OCI-LY1 (cell line): ENCODE measurements around the gene LRP6.

Experiments
- H2AFZ ChIP-seq: fragments of 200-600 bp; sonication (generic), shearing (Covaris generic); 2 replicates; pipeline ENCODE4 v1.6.0; 2014; ENCODE audit warnings: antibody characterized with exemption, mild to moderate bottlenecking, low read length
- H3F3A ChIP-seq: fragments of 200-600 bp; sonication (generic), shearing (Covaris generic); 2 replicates; pipeline ENCODE4 v1.6.0; 2014; ENCODE audit warnings: mild to moderate bottlenecking, antibody characterized with exemption, low read length, moderate library complexity; ENCODE audit not compliant: insufficient read depth
- H3K27ac ChIP-seq: fragments of 200-600 bp; sonication (generic); 2 replicates; pipeline ENCODE4 v1.5.1; 2014; ENCODE audit warnings: low read length, mixed run types, mild to moderate bottlenecking, low read depth; ENCODE audit not compliant: poor library complexity, severe bottlenecking
- H3K27me3 ChIP-seq: fragments of 200-600 bp; sonication (generic); 2 replicates; pipeline ENCODE4 v1.6.0; 2014; ENCODE audit warnings: antibody characterized with exemption, mild to moderate bottlenecking, low read length, moderate library complexity; ENCODE audit not compliant: insufficient read depth
- H3K36me3 ChIP-seq: fragments of 200-600 bp; sonication (generic); 2 replicates; pipeline ENCODE4 v1.6.1; 2014; ENCODE audit warnings: mild to moderate bottlenecking, antibody characterized with exemption, low read length, moderate library complexity, mixed read lengths; ENCODE audit not compliant: insufficient read depth
- H3K4me1 ChIP-seq: fragments of 200-600 bp; sonication (generic); 2 replicates; pipeline ENCODE4 v1.5.1; 2014; ENCODE audit warnings: mild to moderate bottlenecking, low read length, moderate library complexity; ENCODE audit not compliant: insufficient read depth, severe bottlenecking
- H3K4me2 ChIP-seq: fragments of 200-600 bp; sonication (generic), shearing (Covaris generic); 2 replicates; pipeline ENCODE4 v1.6.1; 2014; ENCODE audit warnings: low read length
- H3K4me3 ChIP-seq: fragments of 200-600 bp; sonication (generic); 2 replicates; pipeline ENCODE4 v1.5.1; 2014; ENCODE audit warnings: low read length, low read depth, mild to moderate bottlenecking, mixed read lengths; ENCODE audit not compliant: poor library complexity, severe bottlenecking
- H3K79me2 ChIP-seq: fragments of 200-600 bp; shearing (Covaris generic); 2 replicates; pipeline ENCODE4 v1.6.1; 2016; ENCODE audit warnings: mixed run types, low read length, mixed read lengths; ENCODE audit not compliant: insufficient read depth
- H3K9ac ChIP-seq: fragments of 200-600 bp; sonication (generic), shearing (Covaris generic); 2 replicates; pipeline ENCODE4 v1.6.1; 2014; ENCODE audit warnings: mild to moderate bottlenecking, low read length, mixed read lengths
- H3K9me2 ChIP-seq: fragments of 200-600 bp; sonication (generic), shearing (Covaris generic); 2 replicates; pipeline ENCODE4 v1.6.1; 2014; ENCODE audit warnings: low read depth, mild to moderate bottlenecking, low read length, mixed read lengths
- H3K9me3 ChIP-seq: fragments of 200-600 bp; shearing (Covaris generic); 2 replicates; pipeline ENCODE4 v1.6.1; 2014; ENCODE audit warnings: low read length, mixed read lengths
- H4K20me1 ChIP-seq: fragments of 200-600 bp; sonication (generic), shearing (Covaris generic); 2 replicates; pipeline ENCODE4 v1.6.0; 2016; ENCODE audit warnings: mild to moderate bottlenecking, low read length; ENCODE audit not compliant: insufficient read depth
- EZH2 ChIP-seq: fragments of 200-600 bp; sonication (generic), shearing (Covaris generic); IDR thresholded peaks from 2 replicates; pipeline ENCODE4 v1.8.0; 2017; ENCODE audit warnings: borderline replicate concordance, mixed run types, mild to moderate bottlenecking, antibody characterized with exemption, low read length, moderate library complexity, mixed read lengths
- TF ChIP-seq, protein P1 (sequence below): fragments of 200-600 bp; sonication (generic), shearing (Covaris generic); IDR thresholded peaks from 2 replicates; pipeline ENCODE4 v1.5.1; 2017; ENCODE audit warnings: mild to moderate bottlenecking, antibody characterized with exemption, low read length, moderate library complexity, mixed read lengths

The LRP6 gene

GRCh38 chr12:12305568-12306300, 38.9 kb upstream of the LRP6 start:
- Histone ChIP-seq H3K27ac (no peak overlapping the region), H3K9me3 (no peaks in the 10 kb centered on the region), H3K4me3 (no peak overlapping the region), H3K79me2 (no peaks in the 10 kb centered on the region), H3K9me2 (no peaks in the 10 kb centered on the region), H3K9ac (no peak overlapping the region), H3K27me3 (no peaks in the 10 kb centered on the region), H3F3A (no peaks in the 10 kb centered on the region), H3K4me2 (no peak overlapping the region), H2AFZ (no peak overlapping the region), H3K4me1 (no peaks in the 10 kb centered on the region), H4K20me1 (no peaks in the 10 kb centered on the region), H3K36me3 (no peaks in the 10 kb centered on the region)
- TF ChIP-seq, protein P1, sequence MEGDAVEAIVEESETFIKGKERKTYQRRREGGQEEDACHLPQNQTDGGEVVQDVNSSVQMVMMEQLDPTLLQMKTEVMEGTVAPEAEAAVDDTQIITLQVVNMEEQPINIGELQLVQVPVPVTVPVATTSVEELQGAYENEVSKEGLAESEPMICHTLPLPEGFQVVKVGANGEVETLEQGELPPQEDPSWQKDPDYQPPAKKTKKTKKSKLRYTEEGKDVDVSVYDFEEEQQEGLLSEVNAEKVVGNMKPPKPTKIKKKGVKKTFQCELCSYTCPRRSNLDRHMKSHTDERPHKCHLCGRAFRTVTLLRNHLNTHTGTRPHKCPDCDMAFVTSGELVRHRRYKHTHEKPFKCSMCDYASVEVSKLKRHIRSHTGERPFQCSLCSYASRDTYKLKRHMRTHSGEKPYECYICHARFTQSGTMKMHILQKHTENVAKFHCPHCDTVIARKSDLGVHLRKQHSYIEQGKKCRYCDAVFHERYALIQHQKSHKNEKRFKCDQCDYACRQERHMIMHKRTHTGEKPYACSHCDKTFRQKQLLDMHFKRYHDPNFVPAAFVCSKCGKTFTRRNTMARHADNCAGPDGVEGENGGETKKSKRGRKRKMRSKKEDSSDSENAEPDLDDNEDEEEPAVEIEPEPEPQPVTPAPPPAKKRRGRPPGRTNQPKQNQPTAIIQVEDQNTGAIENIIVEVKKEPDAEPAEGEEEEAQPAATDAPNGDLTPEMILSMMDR, result no peak
- TF ChIP-seq EZH2, result no peak

- H3K27ac ChIP-seq, result no peak overlapping the region
- H3K36me3 ChIP-seq, result no peaks in the 10 kb centered on the region
- no peaks in the 10 kb centered on the region for H3K9me3 ChIP-seq
- H3K4me3 ChIP-seq, result no peak overlapping the region
- H3K4me1 ChIP-seq, result no peaks in the 10 kb centered on the region
- no peaks in the 10 kb centered on the region for H4K20me1 ChIP-seq
- no peaks in the 10 kb centered on the region for H3K27me3 ChIP-seq
- no peak overlapping the region for H3K4me2 ChIP-seq
- no peaks in the 10 kb centered on the region for H3F3A ChIP-seq
- H2AFZ ChIP-seq, result no peak overlapping the region
- TF ChIP-seq, protein P1, result no peak
- no peak for TF ChIP-seq EZH2
- H3K9ac ChIP-seq, result no peak overlapping the region
- H3K79me2 ChIP-seq, result no peaks in the 10 kb centered on the region
- H3K9me2 ChIP-seq, result no peaks in the 10 kb centered on the region
Measured at GRCh38 chr12:12302976-12303375, 36.1 kb upstream of the LRP6 start.

DNA sequence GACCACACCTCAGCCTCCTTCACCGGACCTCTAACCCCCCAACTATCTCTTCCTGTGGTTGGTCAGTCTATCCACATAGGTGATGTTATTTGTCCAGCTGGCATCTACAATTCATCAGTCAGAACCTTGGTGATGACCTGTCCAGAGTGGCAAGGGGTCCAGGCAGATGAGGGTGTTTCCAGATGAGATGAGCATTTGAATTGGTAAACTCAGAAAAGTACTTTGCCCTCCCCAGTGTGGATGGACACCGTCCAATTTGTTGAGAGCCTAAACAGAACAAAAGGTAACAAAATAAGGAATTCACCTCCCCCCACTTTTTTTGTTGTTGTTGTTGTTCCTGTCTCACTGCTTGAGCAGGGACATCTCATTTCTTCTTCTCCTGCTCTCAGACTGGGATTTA, 34.3 kb upstream of the LRP6 start:
- Histone ChIP-seq H3K9ac (no peak overlapping the region), H4K20me1 (no peaks in the 10 kb centered on the region), H3K4me3 (no peak overlapping the region), H3F3A (no peaks in the 10 kb centered on the region), H2AFZ (no peak overlapping the region), H3K36me3 (no peaks in the 10 kb centered on the region), H3K27ac (no peak overlapping the region), H3K4me1 (no peaks in the 10 kb centered on the region), H3K79me2 (no peaks in the 10 kb centered on the region), H3K27me3 (no peaks in the 10 kb centered on the region), H3K9me2 (no peaks in the 10 kb centered on the region), H3K9me3 (no peaks in the 10 kb centered on the region), H3K4me2 (no peak overlapping the region)
- no peak for TF ChIP-seq EZH2

DNA sequence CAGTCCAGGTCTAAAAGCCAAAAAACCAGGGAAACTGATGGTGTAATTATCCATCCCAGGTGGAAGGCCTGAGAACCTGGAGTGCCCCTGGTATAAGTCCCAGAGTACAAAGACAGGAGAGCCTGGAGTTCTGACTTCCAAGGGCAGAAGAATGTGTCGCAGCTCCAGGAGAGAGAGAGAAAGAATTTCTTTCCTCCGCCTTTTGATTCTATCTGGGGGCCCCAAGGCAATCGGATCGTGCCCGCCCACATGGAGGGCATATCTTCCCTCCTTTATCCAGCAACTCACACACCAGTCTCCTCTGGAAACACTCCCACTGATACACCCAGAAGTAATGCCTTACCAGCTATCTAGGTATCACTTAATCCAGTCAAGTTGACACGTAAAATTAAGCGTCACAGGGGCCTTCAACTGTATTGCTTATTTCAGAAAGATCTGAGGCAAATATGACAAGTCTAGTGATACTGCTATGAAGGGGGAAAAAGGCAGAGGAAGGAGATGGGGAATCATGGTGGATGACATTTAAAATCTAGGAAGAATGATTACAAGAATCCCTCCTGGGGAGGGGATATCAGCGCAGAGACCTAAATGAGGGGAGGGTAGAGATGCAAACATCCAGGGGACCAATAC, 30.5 kb upstream of the LRP6 start:
- TF ChIP-seq, protein P1, result no peak
- TF ChIP-seq EZH2, result no peak
- no peak overlapping the region for H3K4me2 ChIP-seq
- H3K4me3 ChIP-seq, result no peak overlapping the region
- H3K9me2 ChIP-seq, result no peaks in the 10 kb centered on the region
- H3K27me3 ChIP-seq, result no peaks in the 10 kb centered on the region
- H3K27ac ChIP-seq, result no peak overlapping the region
- no peak overlapping the region for H3K9ac ChIP-seq
- H3F3A ChIP-seq, result no peaks in the 10 kb centered on the region
- no peaks in the 10 kb centered on the region for H4K20me1 ChIP-seq
- H3K9me3 ChIP-seq, result no peaks in the 10 kb centered on the region
- no peaks in the 10 kb centered on the region for H3K4me1 ChIP-seq
- no peak overlapping the region for H2AFZ ChIP-seq
- H3K36me3 ChIP-seq, result no peaks in the 10 kb centered on the region
- H3K79me2 ChIP-seq, result no peaks in the 10 kb centered on the region
